K562 (cell line): ENCODE results near the gene GBF1. TPM values are rescaled to one million over a fixed set of nuclear protein-coding genes. Genes with fewer than 3 reads are reported as not detected.

ENCODE experiments used
- CBFB ChIP-seq: sonication (generic); formaldehyde crosslinking; IDR thresholded peaks from 2 replicates; pipeline ENCODE4 v1.4.0; 2020; ENCODE audit warnings: mild to moderate bottlenecking, missing genetic modification reagents
- CREM ChIP-seq: IDR thresholded peaks from 2 replicates; pipeline ENCODE4 v1.6.1; 2014; ENCODE audit warnings: antibody characterized with exemption, low read depth
- IRF2 ChIP-seq: sonication (generic); formaldehyde crosslinking; IDR thresholded peaks from 2 replicates; pipeline ENCODE4 v1.8.1; 2022; ENCODE audit warnings: mild to moderate bottlenecking, missing genetic modification reagents
- MCM5 ChIP-seq: fragments of 450-650 bp; IDR thresholded peaks from 2 replicates; pipeline ENCODE4 v1.6.1; 2016; ENCODE audit warnings: low read depth
- NR4A1 ChIP-seq, 2 experiments: fragments of 250-450 bp in 1 of 2; fragments of 450-650 bp in 1 of 2; sonication (Bioruptor Pico) in 1 of 2; IDR thresholded peaks; 2 replicates each; pipeline versions ENCODE4 v1.4.0 to v1.6.1; 2016 to 2020; ENCODE audit warnings: mild to moderate bottlenecking in 2 of 2, missing compliant biosample characterization in 1 of 2, missing genetic modification characterization in 1 of 2, moderate library complexity in 1 of 2
- RFX1 ChIP-seq: fragments of 450-650 bp; IDR thresholded peaks from 2 replicates; pipeline ENCODE4 v1.6.1; 2016; ENCODE audit warnings: mild to moderate bottlenecking, moderate library complexity
- SMARCE1 ChIP-seq: fragments of 450-650 bp; IDR thresholded peaks from 2 replicates; pipeline ENCODE4 v1.7.1; 2016; ENCODE audit warnings: mild to moderate bottlenecking
- SREBF1 ChIP-seq: fragments of 150-350 bp; IDR thresholded peaks from 2 replicates; pipeline ENCODE4 v1.6.1; 2014; ENCODE audit warnings: antibody characterized with exemption, low read depth, low read length, borderline replicate concordance
- TEAD2 ChIP-seq: fragments of 450-650 bp; IDR thresholded peaks from 2 replicates; pipeline ENCODE4 v1.6.1; 2016; ENCODE audit warnings: missing genetic modification characterization, control low read depth, missing compliant biosample characterization
- USF2 ChIP-seq: sonication (generic); formaldehyde crosslinking; IDR thresholded peaks from 2 replicates; pipeline ENCODE4 v1.5.0; 2020; ENCODE audit warnings: missing genetic modification reagents
- ZNF212 ChIP-seq: fragments of 450-650 bp; formaldehyde crosslinking; IDR thresholded peaks from 2 replicates; pipeline ENCODE4 v1.4.0; 2020; ENCODE audit warnings: mild to moderate bottlenecking
- ZNF41 ChIP-seq: fragments of 250-450 bp; sonication (Bioruptor Pico); conservative IDR thresholded peaks from 2 replicates; pipeline ENCODE4 v1.4.0; 2020; ENCODE audit warnings: mild to moderate bottlenecking
- ZNF551 ChIP-seq: fragments of 250-450 bp; sonication (Bioruptor Pico); IDR thresholded peaks from 2 replicates; pipeline ENCODE4 v1.5.0; 2021; ENCODE audit warnings: mild to moderate bottlenecking, moderate library complexity
- polyA plus RNA-seq, 8 experiments: library from polyadenylated mRNA; depleted of rRNA in 4 of 8; stranded (reverse) in 5 of 8; unstranded in 3 of 8; fragments of >200 nt; fragmentation: Nextera tagmentation in 2 of 8; fragmentation: Illumina TruSeq in 1 of 8; extraction: Ambion mirVana in 2 of 8; extraction: Trizol in 1 of 8; gene quantifications; 2 replicates each; pipeline versions ENCODE4 v1.2.1 to v1.2.3, GENCODE V29; 2011 to 2014; ENCODE audit warnings: inconsistent platforms in 1 of 8, missing spikeins in 1 of 8
- total RNA-seq, 7 experiments: library from RNA; depleted of rRNA in 6 of 7; stranded (reverse); fragments of >200 nt in 6 of 7; fragmentation: Illumina TruSeq in 2 of 7; extraction: Trizol in 2 of 7; gene quantifications; 2 replicates each; pipeline versions ENCODE4 v1.2.1 to v1.2.3, GENCODE V29; 2011 to 2021; ENCODE audit warnings: low replicate concordance in 1 of 7
- TF ChIP-seq, protein P1 (sequence below), 2 experiments: fragments of 450-650 bp; IDR thresholded peaks; 2 replicates each; pipeline ENCODE4 v1.6.1; 2018; ENCODE audit warnings: mild to moderate bottlenecking in 2 of 2, low read depth in 1 of 2; ENCODE audit not compliant: partially characterized antibody in 2 of 2

GBF1 gene
- total and polyA plus RNA-seq, 9 of the 15 experiments (the other 6 are each of a cell fraction or from before 2014, with no cell fraction given): 0.69 to 28.0 (median 10.3) TPM

DNA sequence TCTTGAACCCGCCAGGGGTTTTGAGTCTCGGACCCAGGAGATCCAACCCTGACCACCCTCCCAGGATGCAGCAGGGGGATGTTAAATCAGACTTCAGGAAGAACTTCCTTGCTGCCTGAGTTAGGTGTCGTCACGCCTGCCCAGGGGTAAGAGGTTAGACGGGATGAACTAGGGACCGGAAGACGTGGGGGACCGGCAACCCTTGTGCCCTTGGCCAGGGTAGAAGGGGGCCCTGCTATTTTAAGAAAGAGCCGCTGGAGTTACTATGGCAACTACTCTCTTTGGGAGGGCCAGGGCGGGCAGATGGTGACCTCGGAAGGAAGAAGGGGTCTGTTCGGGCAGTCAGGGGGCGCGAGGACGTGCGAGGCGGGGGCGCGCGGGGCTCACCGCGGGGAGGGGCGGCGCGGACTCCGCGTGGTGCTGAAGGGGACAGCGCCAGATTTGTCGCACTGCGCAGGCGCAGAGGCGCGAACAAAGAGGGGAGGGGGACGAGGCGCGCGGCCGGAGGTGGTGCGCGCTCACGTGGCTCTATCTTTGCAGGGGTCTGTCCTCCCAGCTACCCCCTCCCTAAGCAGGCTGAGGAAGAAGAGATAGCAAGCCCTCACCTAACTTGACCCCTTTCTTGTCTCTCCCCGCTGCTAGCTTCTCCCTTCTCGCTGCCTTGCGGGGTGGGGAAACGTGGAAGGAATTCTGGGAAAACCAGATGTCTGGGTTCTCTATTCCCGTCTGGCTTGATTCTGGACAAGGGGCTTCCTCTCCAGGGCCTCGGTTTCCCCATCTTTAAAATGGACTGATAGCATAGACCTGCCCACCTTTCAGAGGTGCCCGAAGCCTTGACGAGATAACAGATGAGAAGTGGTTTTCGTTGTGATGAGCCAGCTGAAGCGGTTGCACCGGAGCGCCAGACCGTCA lies 174.2 kb downstream of the GBF1 start (continued):
- no peak for TF ChIP-seq CREM
- no peak for TF ChIP-seq ZNF212 (CRISPR knock-in tag)
- TF ChIP-seq RFX1: peak; percentile 60; the same call in 1 of the 2 replicates
- TF ChIP-seq SMARCE1: no peak
- no peak for TF ChIP-seq ZNF551 (CRISPR knock-in tag)
- TF ChIP-seq ZNF41 (CRISPR knock-in tag): no peak
- no peak for TF ChIP-seq TEAD2 (tag)
- peak; percentile 24; the same call in 1 of the 2 replicates for TF ChIP-seq USF2 (CRISPR knock-in tag)
- TF ChIP-seq NR4A1 (CRISPR knock-in tag; IDR thresholded peaks at IDR 0.05): no peak
- no peak for TF ChIP-seq NR4A1 (tag; IDR thresholded peaks at IDR 0.05)
- no peak for TF ChIP-seq IRF2
- TF ChIP-seq SREBF1: no peak
- no peak for TF ChIP-seq MCM5
- TF ChIP-seq, protein P1, sequence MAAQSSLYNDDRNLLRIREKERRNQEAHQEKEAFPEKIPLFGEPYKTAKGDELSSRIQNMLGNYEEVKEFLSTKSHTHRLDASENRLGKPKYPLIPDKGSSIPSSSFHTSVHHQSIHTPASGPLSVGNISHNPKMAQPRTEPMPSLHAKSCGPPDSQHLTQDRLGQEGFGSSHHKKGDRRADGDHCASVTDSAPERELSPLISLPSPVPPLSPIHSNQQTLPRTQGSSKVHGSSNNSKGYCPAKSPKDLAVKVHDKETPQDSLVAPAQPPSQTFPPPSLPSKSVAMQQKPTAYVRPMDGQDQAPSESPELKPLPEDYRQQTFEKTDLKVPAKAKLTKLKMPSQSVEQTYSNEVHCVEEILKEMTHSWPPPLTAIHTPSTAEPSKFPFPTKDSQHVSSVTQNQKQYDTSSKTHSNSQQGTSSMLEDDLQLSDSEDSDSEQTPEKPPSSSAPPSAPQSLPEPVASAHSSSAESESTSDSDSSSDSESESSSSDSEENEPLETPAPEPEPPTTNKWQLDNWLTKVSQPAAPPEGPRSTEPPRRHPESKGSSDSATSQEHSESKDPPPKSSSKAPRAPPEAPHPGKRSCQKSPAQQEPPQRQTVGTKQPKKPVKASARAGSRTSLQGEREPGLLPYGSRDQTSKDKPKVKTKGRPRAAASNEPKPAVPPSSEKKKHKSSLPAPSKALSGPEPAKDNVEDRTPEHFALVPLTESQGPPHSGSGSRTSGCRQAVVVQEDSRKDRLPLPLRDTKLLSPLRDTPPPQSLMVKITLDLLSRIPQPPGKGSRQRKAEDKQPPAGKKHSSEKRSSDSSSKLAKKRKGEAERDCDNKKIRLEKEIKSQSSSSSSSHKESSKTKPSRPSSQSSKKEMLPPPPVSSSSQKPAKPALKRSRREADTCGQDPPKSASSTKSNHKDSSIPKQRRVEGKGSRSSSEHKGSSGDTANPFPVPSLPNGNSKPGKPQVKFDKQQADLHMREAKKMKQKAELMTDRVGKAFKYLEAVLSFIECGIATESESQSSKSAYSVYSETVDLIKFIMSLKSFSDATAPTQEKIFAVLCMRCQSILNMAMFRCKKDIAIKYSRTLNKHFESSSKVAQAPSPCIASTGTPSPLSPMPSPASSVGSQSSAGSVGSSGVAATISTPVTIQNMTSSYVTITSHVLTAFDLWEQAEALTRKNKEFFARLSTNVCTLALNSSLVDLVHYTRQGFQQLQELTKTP (IDR thresholded peaks at IDR 0.05; ENCODE audit: low read depth in 1 of 2, partially characterized antibody in 2 of 2): peak in 1 of 2 experiments; percentile 45
- TF ChIP-seq CBFB (CRISPR knock-in tag): no peak
